Mucosa of stomach (tissue), 1 donor: Measurements from ENCODE around the gene ZBP1.

Experiments
- H3K27me3 ChIP-seq: one replicate; pipeline ENCODE4 v1.7.0; 2013; ENCODE audit warnings: mild to moderate bottlenecking, low read length; ENCODE audit not compliant: control insufficient read depth, insufficient read depth
- H3K36me3 ChIP-seq: one replicate; pipeline ENCODE4 v1.7.0; 2013; ENCODE audit warnings: low read length; ENCODE audit not compliant: control insufficient read depth, insufficient read depth
- H3K4me1 ChIP-seq: one replicate; pipeline ENCODE4 v1.7.0; 2013; ENCODE audit warnings: mild to moderate bottlenecking, low read length; ENCODE audit not compliant: control insufficient read depth, insufficient read depth
- H3K4me3 ChIP-seq: one replicate; pipeline ENCODE4 v1.7.0; 2013; ENCODE audit warnings: low read length
- H3K9ac ChIP-seq: one replicate; pipeline ENCODE4 v1.7.0; 2013; ENCODE audit warnings: mild to moderate bottlenecking, low read length, moderate library complexity
- H3K9me3 ChIP-seq: one replicate; pipeline ENCODE4 v1.7.0; 2013; ENCODE audit warnings: mild to moderate bottlenecking, low read length, moderate library complexity; ENCODE audit not compliant: control insufficient read depth
- donor health status: Pancreatic carcinoma.

ZBP1 gene

DNA sequence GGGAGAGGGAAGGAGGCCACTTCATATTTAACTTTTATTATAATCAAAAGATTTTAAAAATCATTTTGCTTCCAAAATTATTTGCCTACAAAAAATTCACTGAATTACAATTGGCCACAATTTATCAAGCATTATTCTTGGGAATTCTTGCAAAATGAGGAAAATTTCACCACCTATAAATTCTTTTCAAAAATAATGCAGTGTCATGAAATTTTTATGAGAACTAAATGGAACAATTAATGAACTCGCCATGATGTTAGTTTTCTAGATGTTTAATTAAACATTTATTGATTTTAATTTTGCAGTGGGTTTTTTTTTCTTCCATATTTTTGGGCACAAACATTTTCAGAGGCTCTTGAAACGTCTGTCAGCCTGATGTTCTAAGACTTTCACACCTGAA, 5.8 kb upstream of the ZBP1 start:
- Histone ChIP-seq H3K4me1 (peaks cover 8% of the 10 kb centered on the region), H3K27me3 (no peaks in the 10 kb centered on the region), H3K36me3 (no peaks in the 10 kb centered on the region), H3K4me3 (no peak overlapping the region), H3K9me3 (no peaks in the 10 kb centered on the region), H3K9ac (no peak overlapping the region)

DNA sequence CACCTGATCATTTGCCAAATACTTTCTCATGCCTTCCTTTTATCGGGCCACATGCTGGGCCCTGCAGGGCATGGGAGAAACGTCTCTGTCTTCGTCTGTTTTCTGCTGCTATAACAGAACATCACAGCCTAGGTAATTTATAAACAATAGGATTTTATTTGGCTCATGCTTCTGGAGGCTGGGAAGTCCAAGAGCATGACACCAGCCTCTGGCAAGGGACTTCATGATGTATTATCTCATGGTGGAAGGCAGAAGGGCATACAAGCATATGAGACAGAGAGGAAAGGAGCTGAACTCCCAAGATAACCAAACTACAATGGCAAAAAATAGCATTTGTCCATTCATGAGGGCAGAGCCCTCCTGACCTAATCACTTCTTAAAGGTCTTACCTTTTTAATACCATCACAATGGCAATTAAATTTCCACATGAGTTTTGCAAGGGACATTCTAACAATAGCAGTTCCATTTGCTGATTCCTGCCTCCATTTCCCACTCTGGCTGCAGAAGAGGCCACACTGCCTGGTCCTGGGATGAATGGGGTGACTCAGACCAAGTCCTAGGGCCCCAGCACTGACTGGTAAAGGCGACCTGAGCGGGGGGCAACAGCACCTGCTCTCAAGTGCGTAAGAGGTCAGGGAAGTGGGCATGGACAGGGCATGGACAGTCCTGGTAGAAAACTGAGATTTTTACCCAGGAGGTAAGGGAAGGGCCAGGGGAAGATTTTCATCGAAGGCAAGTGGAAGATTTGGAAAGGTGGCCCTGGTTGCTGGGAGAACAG, 5.1 kb upstream of the ZBP1 start:
- Histone ChIP-seq H3K27me3 (no peaks in the 10 kb centered on the region), H3K4me3 (no peak overlapping the region), H3K9me3 (no peaks in the 10 kb centered on the region), H3K36me3 (no peaks in the 10 kb centered on the region), H3K9ac (no peak overlapping the region), H3K4me1 (peaks cover 8% of the 10 kb centered on the region)

DNA sequence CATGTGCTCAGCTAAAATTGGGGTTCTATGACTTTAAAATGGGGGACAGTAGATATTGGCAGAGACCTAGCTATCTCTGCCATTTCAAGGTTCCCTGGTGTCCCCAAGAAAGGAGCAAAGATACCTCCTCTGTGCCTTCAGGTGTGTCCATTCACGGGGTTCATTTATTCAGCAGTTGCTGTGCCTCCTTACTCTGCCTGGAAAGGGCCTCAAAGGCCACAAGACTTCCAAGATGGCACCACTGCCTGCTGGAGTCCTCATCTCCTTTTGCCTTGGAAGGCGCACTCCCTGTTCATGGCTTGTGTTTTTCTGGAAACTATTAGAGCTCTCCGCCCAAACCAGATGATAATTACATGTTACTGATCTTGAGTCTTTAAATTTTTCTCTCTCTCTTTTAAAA, 3.9 kb upstream of the ZBP1 start:
- H3K9ac ChIP-seq = no peak overlapping the region
- H3K27me3 ChIP-seq = no peaks in the 10 kb centered on the region
- H3K4me1 ChIP-seq = peaks cover 8% of the 10 kb centered on the region
- H3K36me3 ChIP-seq = no peaks in the 10 kb centered on the region
- no peaks in the 10 kb centered on the region for H3K9me3 ChIP-seq
- no peak overlapping the region for H3K4me3 ChIP-seq

DNA sequence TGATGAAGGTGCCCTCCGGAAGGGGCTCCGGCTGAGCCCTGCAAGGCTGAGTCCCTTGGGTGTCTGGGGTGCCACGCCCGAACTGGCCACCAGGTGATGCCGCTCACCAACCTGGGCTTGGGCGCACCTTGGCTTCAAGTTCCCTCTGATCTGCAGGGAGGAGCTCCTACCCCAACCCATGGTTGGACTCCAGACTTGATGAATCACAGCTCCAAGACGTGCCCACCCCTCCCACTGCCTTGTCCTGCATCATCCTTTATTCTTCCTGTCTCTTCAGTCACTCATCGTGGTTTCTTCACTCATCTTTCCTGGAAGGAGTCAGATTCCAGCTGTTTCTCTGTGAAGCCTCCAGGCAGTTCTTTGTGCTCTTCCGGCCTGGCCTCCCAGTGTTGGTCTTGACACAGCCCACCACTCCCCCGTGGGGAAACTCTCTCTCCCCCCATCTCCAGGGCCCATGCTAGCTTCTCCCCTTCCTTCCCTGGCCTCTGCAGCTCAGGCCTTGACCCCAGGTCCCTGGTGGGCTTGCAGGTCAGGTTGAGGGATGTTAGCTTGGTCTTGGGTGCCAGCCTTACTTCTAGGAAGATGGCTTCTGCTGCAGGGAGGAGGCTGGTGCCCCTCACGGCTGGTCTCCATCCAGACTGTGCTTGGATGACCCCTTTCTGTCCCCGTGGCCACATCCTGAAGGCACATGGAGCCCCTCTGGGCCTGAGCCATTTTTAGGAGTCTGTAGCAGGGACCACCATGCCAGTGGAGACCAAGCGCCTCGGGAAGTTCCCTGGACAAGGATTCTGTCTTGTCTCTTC, 2.6 kb upstream of the ZBP1 start:
- Histone ChIP-seq H3K36me3 (no peaks in the 10 kb centered on the region), H3K27me3 (no peaks in the 10 kb centered on the region), H3K4me3 (no peak overlapping the region)

DNA sequence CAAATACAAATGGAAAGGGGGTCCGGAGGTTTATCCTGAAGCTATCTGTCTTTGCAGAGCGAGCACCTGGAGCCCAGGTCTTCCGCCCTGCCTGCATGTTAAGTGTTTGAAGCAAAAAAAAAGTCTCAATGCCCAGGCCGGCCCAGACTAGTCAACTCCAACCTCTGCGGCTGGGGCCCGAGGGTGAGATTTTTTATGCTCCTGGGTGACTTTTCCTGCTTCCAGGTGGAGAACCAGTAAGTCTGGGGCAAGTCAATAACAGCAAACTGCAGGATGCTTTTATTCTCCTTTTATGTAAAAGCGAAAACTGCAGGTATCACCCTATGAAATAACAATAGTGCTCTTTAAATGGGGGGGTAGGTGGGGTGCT, 2.0 kb upstream of the ZBP1 start:
- Histone ChIP-seq H3K9me3 (no peaks in the 10 kb centered on the region), H3K4me3 (no peak overlapping the region), H3K4me1 (peaks cover 9% of the 10 kb centered on the region), H3K36me3 (no peaks in the 10 kb centered on the region), H3K27me3 (peaks cover 1% of the 10 kb centered on the region), H3K9ac (no peak overlapping the region)

More for the DNA sequence above, 2.6 kb upstream of the ZBP1 start:
- peaks cover 15% of the 10 kb centered on the region for H3K4me1 ChIP-seq
- no peak overlapping the region for H3K9ac ChIP-seq
- no peaks in the 10 kb centered on the region for H3K9me3 ChIP-seq

DNA sequence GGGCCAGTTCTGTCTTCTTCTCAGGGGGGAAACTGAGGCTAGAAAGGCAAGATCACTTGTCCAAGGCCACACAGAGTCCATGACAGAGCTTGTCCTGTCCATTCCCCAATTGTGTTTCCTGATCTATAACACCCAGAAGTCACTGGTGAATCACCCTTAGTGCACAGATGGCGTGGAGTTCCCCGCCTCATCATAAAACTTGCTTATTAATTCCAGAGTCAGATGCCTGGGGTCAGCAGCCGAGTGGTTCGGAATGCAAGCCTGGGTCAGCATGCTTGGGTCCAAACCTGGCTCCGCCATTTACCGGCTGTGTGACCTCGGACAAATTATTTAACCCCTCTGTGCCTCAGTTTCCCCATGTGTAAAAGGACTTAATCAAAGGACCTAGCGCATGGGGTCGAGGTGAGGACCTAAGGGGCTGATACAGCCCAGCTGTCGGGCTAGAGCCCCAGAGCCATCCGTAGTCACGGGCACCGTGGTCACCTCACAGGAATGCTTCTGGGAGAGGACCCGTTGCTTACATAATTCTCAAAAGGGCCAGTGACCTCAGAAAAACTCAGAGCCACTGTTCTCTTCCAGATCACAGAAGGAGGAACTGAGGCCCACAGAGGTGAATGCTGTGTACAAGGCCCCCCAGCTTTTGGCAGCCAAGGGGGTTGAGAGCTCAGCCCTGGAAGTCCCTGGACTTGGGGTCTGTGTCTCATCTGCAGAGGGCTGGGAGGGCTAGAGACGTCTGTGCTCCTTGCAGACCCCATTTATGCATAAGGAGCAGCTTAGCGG, 1.4 kb upstream of the ZBP1 start:
- H3K4me1 ChIP-seq = peaks cover 7% of the 10 kb centered on the region
- no peak overlapping the region for H3K4me3 ChIP-seq
- H3K27me3 ChIP-seq = peaks cover 2% of the 10 kb centered on the region
- no peaks in the 10 kb centered on the region for H3K36me3 ChIP-seq
- H3K9me3 ChIP-seq = no peaks in the 10 kb centered on the region
- H3K9ac ChIP-seq = no peak overlapping the region

DNA sequence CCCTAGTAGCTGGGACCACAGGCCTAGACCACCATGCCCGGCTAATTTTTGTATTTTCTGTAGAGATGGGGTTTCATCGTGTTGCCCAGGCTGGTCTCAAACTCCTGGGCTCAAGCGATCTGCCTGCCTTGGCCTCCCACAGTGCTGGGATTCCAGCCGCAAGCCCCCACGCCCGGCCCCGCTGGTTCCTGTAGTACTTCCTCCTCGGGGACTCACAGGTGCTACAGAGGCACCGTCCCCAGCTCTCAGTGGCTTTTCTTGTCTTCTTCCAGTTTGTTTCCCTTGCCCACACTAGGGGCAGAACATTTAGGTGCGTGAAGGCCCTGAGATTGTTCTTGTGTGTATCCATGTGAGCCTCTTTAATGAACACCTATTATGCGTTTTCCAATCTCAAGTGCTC, 773 bp upstream of the ZBP1 start:
- H3K27me3 ChIP-seq = peaks cover 2% of the 10 kb centered on the region
- H3K9ac ChIP-seq = peak overlapping the region; percentile 41
- no peaks in the 10 kb centered on the region for H3K36me3 ChIP-seq
- H3K4me1 ChIP-seq = peaks cover 7% of the 10 kb centered on the region
- H3K4me3 ChIP-seq = no peak overlapping the region
- no peaks in the 10 kb centered on the region for H3K9me3 ChIP-seq

DNA sequence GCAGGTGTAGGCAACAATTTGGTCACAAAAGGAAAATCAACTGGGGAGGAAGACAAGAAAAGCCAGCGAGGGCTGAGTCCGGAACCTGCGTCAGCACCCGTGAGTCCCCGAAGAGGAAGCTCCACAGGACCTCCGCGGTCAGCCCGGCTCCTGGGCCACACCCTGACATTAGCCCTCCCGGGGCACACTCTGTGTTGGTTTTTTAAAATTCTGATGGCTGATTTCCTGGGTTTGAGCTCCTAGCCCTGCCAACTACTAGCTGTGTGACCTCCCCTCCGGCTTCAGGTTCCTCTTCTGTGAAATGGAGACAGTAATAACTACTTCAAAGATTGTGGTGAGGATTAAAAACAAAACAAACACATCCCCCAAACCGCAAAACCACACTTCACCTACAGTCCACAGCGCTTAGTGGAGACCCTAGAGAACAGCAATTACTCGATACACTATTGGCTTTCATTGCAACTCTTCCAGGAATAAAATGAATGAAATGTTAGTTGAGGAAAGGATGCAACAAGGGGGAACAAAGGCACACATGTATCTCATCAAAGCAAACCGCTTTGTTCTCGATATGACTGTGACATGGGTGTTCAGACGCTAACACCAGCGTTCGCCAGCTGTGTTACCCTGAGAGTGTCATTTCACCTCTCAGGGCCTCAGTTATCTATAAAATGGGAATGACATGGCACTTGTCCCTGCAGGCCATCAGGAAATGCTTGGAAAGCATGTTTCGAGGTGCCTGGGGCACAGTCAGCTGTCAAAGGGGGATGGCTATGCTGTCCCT, 985 bp downstream of the ZBP1 start:
- Histone ChIP-seq H3K4me1 (peaks cover 7% of the 10 kb centered on the region), H3K9me3 (no peaks in the 10 kb centered on the region), H3K4me3 (no peak overlapping the region), H3K36me3 (no peaks in the 10 kb centered on the region), H3K27me3 (peaks cover 7% of the 10 kb centered on the region), H3K9ac (no peak overlapping the region)

DNA sequence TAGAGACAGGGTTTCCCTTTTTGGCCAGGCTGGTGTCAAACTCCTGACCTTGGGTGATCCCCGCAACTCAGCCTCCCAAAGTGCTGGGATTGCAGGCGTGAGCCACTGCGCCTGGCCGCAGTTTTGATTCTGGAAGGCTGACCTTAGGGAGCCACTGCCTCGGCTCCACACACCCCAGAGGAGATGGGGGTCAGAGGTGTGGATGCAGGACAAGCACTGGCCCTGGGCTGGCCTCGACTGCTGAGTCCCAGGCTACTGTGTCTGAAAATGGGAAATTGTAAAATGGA, 1.5 kb downstream of the ZBP1 start:
- peaks cover 7% of the 10 kb centered on the region for H3K27me3 ChIP-seq

DNA sequence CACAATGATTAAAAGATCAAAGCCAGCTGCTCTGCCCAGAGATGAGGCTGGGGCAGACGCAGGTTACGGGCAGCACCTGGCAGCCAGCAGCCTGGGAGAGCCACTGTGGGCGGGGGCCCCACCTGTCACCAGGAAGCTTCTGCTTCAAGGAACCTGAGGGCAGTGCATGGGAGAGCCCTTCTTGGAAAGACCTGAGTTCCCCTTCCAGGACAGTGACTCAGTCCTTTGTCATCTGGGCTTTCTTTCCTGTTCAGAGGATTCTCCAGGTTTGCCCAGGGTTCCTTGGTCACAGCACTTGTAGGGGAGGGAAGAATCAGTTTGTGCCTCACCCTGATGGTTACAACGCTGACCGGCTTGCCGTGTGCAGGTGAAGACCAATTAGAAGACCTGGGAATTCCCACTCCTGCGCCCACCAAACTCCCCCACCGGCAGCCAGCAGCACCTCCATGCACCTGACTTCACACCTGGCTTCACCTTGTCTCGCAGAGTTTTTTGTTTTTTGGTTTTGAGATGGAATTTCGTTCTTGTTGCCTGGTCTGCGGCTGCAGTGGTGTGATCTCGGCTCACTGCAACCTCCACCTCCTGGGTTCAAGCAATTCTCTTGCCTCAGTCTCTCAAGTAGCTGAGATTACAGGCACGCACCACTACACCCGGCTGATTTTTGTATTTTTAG, 2.0 kb downstream of the ZBP1 start:
- H3K36me3 ChIP-seq = no peaks in the 10 kb centered on the region
- H3K27me3 ChIP-seq = peaks cover 7% of the 10 kb centered on the region
- H3K4me1 ChIP-seq = peaks cover 7% of the 10 kb centered on the region
- no peak overlapping the region for H3K4me3 ChIP-seq
- H3K9ac ChIP-seq = no peak overlapping the region
- no peaks in the 10 kb centered on the region for H3K9me3 ChIP-seq

More for the DNA sequence above, 1.5 kb downstream of the ZBP1 start:
- Histone ChIP-seq H3K4me3 (no peak overlapping the region), H3K4me1 (peaks cover 7% of the 10 kb centered on the region), H3K9ac (no peak overlapping the region), H3K36me3 (no peaks in the 10 kb centered on the region), H3K9me3 (no peaks in the 10 kb centered on the region)

DNA sequence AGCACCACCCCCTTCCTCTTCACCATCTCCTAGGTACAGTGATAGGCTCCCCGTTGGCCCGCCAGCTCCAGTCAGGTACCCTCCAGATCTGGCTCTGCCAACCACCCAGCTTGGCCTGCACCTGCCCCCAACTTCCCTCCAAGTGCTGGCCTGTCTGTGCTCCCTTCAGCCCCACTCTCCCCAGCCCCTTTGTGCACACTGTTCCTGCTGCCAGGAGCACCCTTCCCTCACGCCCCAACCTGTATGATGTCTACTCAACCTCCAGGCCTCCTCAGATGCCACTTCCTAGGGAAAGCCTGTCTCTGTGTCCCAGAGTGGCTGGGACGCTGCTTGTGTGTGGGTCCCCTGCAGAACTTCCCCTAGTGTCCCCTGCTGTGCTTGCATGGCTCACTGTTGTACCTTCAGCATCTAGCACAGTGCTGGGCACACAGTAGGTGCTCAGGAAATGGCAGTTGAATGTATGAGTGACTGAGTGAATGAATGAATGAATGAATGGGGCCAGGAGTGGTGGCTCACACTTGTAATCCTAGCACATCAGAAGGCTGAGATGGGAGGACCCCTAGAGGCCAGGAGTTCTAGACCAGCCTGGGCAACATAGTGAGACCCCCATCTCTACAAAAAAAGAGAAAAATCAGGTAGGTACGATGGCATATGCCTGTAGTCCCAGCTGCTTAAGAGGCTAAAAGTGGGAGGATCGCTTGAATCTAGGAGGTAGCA, 3.0 kb downstream of the ZBP1 start:
- Histone ChIP-seq H3K9ac (no peak overlapping the region), H3K27me3 (peaks cover 7% of the 10 kb centered on the region)

More for the DNA sequence above, 3.0 kb downstream of the ZBP1 start:
- peaks cover 7% of the 10 kb centered on the region for H3K4me1 ChIP-seq
- H3K36me3 ChIP-seq = no peaks in the 10 kb centered on the region
- no peak overlapping the region for H3K4me3 ChIP-seq
- H3K9me3 ChIP-seq = no peaks in the 10 kb centered on the region
